ENCODE measurements around the gene MICAL3.
"Not testable (repeated sequence)": the region's sequence is repeated elsewhere in the genome, so short reads cannot be mapped to it uniquely, and the experiment has no call there.

The MICAL3 gene

DNA sequence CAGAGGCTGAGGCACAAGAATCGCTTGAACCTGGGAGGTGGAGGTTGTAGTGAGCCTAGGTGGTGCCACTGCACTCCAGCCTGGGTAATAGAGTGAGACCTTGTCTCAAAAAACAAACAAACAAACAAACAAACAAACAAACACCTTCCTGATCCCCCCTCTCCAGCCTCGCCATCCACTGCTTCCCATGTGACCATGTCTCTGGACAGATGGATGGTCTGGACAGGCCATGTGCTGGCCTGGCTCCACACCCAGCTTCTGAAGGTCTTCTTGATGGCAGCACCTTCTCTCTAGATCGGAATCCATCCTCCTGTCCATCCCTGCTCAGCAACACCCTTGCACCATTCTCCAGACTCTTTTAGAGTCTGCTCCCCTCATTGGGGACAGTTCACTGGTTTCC lies 42.8 kb upstream of the MICAL3 start:
- Histone ChIP-seq H3K9me3 (ENCODE audit: control insufficient read depth in 2 of 2, low read length in 2 of 2) (no peaks in the 10 kb centered on the region), H3K27me3 (ENCODE audit: control insufficient read depth in 1 of 2, insufficient read depth in 2 of 2, low read length in 2 of 2) (no peaks in the 10 kb centered on the region), H3K27ac (ENCODE audit: low read length) (peak overlapping the region; percentile 100), H3K4me1 (ENCODE audit: control insufficient read depth, insufficient read depth, low read length) (peaks cover 36% of the 10 kb centered on the region), H3K9ac (ENCODE audit: low read length in 2 of 2) (peak overlapping the region; percentile 54 to 89), H3K36me3 (ENCODE audit: control insufficient read depth in 2 of 2, insufficient read depth in 2 of 2, low read length in 2 of 2) (no peaks in the 10 kb centered on the region), H3K4me3 (ENCODE audit: low read length in 2 of 2) (peak overlapping the region; percentile 21 to 52)

DNA sequence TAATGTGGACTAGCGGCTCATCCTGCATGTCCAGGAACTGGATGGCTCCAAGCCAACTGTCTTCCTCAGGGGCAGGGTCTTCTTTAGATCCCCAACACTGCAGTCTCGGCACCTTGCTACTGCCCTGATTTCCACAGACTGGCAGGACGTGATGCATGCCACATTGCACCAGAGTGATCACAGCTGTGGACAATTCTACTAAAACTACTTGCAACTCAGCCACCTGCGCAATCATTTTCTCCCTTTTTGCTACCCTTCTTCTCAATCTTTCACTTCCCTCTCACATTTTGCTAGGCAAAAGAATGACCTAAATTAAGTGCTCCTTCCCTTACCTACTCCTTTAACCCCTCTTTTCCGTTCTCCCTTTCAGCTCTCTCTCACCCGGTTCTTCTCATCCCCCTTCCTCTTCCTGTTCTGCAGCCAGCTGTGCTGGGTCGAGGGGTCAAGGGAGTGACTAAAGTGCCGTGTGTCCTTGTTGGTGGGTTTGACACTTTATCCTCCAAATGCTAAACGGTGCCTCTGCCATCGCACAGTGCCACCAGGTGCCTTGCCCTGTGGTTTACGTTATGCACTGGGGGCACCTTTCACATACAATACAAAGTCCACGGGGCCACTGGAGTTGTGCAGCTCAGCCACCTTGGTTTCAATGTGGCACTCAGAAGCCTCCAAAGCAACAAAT lies 42.0 kb upstream of the MICAL3 start:
- Histone ChIP-seq H3K4me1 (ENCODE audit: control insufficient read depth, insufficient read depth, low read length) (peaks cover 42% of the 10 kb centered on the region), H3K9me3 (ENCODE audit: control insufficient read depth in 2 of 2, low read length in 2 of 2) (no peaks in the 10 kb centered on the region), H3K4me3 (ENCODE audit: low read length in 2 of 2) (no peak overlapping the region), H3K27ac (ENCODE audit: low read length) (peak overlapping the region; percentile 100), H3K9ac (ENCODE audit: low read length in 2 of 2) (no peak overlapping the region), H3K27me3 (ENCODE audit: control insufficient read depth in 1 of 2, insufficient read depth in 2 of 2, low read length in 2 of 2) (no peaks in the 10 kb centered on the region), H3K36me3 (ENCODE audit: control insufficient read depth in 2 of 2, insufficient read depth in 2 of 2, low read length in 2 of 2) (no peaks in the 10 kb centered on the region)

DNA sequence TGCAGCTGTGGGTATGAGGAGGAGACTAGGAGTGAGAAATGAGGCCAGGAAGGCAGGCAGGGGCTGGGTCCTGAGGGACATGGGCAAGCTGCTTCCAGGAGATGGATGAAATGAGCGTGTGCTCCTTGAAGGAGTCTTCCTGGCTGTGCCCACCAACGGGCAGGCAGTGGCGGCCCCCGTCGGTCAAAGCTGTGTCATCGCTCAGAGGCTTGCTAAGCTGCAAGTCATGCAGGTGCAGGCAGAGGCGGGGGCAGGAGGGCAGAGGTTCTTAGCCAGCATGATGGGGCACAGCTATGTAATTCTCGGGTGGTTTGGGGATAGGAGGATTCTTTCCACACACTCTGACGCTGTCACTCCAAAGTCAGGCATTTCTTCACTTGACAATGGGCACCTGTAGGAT lies 40.9 kb upstream of the MICAL3 start:
- Histone ChIP-seq H3K27ac (ENCODE audit: low read length) (peak overlapping the region; percentile 37), H3K9me3 (ENCODE audit: control insufficient read depth in 2 of 2, low read length in 2 of 2) (no peaks in the 10 kb centered on the region), H3K4me1 (ENCODE audit: control insufficient read depth, insufficient read depth, low read length) (peaks cover 49% of the 10 kb centered on the region), H3K27me3 (ENCODE audit: control insufficient read depth in 1 of 2, insufficient read depth in 2 of 2, low read length in 2 of 2) (no peaks in the 10 kb centered on the region), H3K36me3 (ENCODE audit: control insufficient read depth in 2 of 2, insufficient read depth in 2 of 2, low read length in 2 of 2) (no peaks in the 10 kb centered on the region), H3K9ac (ENCODE audit: low read length in 2 of 2) (no peak overlapping the region), H3K4me3 (ENCODE audit: low read length in 2 of 2) (no peak overlapping the region)

DNA sequence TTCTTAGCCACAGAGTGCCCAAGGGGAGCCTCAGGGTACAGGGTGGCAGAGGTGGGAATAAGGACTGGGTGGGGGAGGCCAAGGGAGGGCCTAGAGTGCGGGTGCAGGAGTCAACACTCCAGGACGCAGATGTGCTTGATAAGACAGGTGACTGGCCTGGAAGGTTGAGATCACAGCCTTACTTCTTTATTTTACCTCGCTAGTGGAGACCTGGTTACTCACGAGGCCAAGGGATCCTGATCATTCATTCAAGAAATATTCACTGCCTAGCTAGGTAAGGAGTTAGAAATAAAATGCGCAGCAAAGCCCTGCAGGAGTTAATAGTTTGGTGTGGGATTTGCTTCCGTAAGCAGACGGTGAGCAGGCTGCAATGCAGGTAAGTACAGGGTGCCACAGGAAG lies 40.3 kb upstream of the MICAL3 start:
- no peaks in the 10 kb centered on the region for H3K27me3 ChIP-seq (ENCODE audit: control insufficient read depth in 1 of 2, insufficient read depth in 2 of 2, low read length in 2 of 2)
- no peak overlapping the region for H3K9ac ChIP-seq (ENCODE audit: low read length in 2 of 2)
- peaks cover 49% of the 10 kb centered on the region for H3K4me1 ChIP-seq (ENCODE audit: control insufficient read depth, insufficient read depth, low read length)
- no peaks in the 10 kb centered on the region for H3K36me3 ChIP-seq (ENCODE audit: control insufficient read depth in 2 of 2, insufficient read depth in 2 of 2, low read length in 2 of 2)
- H3K9me3 ChIP-seq (ENCODE audit: control insufficient read depth in 2 of 2, low read length in 2 of 2), result no peaks in the 10 kb centered on the region
- peak overlapping the region; percentile 37 for H3K27ac ChIP-seq (ENCODE audit: low read length)
- no peak overlapping the region for H3K4me3 ChIP-seq (ENCODE audit: low read length in 2 of 2)

DNA sequence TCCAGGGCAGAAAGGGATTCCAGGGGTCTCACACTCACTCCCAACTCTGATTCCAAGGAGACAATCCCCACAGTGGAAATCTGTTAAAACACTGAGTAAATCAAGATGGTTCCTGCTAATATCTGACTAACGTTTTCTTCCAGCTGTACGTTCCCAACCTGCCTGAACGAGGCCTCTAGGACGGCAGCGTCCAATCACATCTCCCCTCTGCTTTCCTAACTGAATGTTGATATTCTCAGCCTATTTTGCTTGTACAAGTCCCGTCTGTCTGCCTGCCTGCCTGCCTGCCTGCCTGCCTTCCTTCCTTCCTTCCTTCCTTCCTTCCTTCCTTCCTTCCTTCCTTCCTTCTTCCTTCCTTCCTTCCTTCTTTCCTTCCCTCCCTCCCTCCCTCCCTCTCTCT lies 39.4 kb upstream of the MICAL3 start:
- not testable (repeated sequence) for H3K9me3 ChIP-seq (ENCODE audit: control insufficient read depth in 2 of 2, low read length in 2 of 2); H3K4me3 ChIP-seq (ENCODE audit: low read length in 2 of 2); H3K9ac ChIP-seq (ENCODE audit: low read length in 2 of 2); H3K36me3 ChIP-seq (ENCODE audit: control insufficient read depth in 2 of 2, insufficient read depth in 2 of 2, low read length in 2 of 2); H3K27me3 ChIP-seq (ENCODE audit: control insufficient read depth in 1 of 2, insufficient read depth in 2 of 2, low read length in 2 of 2)
- peak overlapping the region; percentile 49 for H3K27ac ChIP-seq (ENCODE audit: low read length)
- H3K4me1 ChIP-seq (ENCODE audit: control insufficient read depth, insufficient read depth, low read length), result peaks cover 45% of the 10 kb centered on the region

DNA sequence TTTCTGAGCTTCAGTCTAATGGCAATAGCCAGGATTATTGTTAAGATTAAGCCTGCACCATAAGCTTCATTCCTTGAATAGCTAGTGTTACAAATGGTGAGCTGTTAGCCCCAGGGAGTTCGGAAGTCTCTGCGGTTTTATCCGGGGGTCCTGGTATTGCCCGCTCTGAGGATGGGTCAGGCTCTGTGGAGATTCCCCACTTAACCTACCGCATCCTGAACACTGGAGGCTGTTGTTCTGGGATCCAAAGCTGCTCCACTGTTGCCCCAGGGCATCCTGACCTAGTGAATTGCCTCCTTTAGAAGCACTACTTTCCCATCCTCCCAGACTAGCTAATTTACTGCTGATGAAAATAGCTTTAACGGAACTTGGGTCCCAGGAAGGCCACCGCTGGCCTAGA lies 38.9 kb upstream of the MICAL3 start:
- no peaks in the 10 kb centered on the region for H3K27me3 ChIP-seq (ENCODE audit: control insufficient read depth in 1 of 2, insufficient read depth in 2 of 2, low read length in 2 of 2)
- peak overlapping the region; percentile 49 for H3K27ac ChIP-seq (ENCODE audit: low read length)
- H3K4me1 ChIP-seq (ENCODE audit: control insufficient read depth, insufficient read depth, low read length), result peaks cover 46% of the 10 kb centered on the region
- no peaks in the 10 kb centered on the region for H3K9me3 ChIP-seq (ENCODE audit: control insufficient read depth in 2 of 2, low read length in 2 of 2)
- H3K36me3 ChIP-seq (ENCODE audit: control insufficient read depth in 2 of 2, insufficient read depth in 2 of 2, low read length in 2 of 2), result no peaks in the 10 kb centered on the region
- no peak overlapping the region for H3K9ac ChIP-seq (ENCODE audit: low read length in 2 of 2)
- no peak overlapping the region for H3K4me3 ChIP-seq (ENCODE audit: low read length in 2 of 2)

DNA sequence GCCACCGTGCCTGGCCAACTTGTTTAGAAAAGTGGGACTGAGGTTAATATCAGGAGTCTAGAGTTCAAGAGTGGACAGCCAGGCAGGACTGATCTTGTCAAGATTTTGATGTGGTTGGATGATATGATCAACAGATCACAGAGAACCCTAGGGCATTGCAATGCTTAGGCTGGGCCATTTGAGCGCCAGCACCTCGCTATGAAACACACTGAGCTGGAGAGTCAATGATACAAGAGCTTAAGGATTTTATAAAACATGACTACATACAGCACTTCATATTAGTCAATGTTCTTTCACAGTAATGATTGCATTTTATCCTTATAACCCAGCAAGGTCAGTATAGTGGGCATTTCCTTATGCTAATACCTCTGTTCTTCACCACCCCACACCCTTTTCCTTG lies 38.1 kb upstream of the MICAL3 start:
- Histone ChIP-seq H3K4me3 (ENCODE audit: low read length in 2 of 2) (no peak overlapping the region), H3K27me3 (ENCODE audit: control insufficient read depth in 1 of 2, insufficient read depth in 2 of 2, low read length in 2 of 2) (no peaks in the 10 kb centered on the region), H3K27ac (ENCODE audit: low read length) (peak overlapping the region; percentile 49), H3K9ac (ENCODE audit: low read length in 2 of 2) (no peak overlapping the region), H3K36me3 (ENCODE audit: control insufficient read depth in 2 of 2, insufficient read depth in 2 of 2, low read length in 2 of 2) (no peaks in the 10 kb centered on the region), H3K9me3 (ENCODE audit: control insufficient read depth in 2 of 2, low read length in 2 of 2) (no peaks in the 10 kb centered on the region), H3K4me1 (ENCODE audit: control insufficient read depth, insufficient read depth, low read length) (peaks cover 40% of the 10 kb centered on the region)

DNA sequence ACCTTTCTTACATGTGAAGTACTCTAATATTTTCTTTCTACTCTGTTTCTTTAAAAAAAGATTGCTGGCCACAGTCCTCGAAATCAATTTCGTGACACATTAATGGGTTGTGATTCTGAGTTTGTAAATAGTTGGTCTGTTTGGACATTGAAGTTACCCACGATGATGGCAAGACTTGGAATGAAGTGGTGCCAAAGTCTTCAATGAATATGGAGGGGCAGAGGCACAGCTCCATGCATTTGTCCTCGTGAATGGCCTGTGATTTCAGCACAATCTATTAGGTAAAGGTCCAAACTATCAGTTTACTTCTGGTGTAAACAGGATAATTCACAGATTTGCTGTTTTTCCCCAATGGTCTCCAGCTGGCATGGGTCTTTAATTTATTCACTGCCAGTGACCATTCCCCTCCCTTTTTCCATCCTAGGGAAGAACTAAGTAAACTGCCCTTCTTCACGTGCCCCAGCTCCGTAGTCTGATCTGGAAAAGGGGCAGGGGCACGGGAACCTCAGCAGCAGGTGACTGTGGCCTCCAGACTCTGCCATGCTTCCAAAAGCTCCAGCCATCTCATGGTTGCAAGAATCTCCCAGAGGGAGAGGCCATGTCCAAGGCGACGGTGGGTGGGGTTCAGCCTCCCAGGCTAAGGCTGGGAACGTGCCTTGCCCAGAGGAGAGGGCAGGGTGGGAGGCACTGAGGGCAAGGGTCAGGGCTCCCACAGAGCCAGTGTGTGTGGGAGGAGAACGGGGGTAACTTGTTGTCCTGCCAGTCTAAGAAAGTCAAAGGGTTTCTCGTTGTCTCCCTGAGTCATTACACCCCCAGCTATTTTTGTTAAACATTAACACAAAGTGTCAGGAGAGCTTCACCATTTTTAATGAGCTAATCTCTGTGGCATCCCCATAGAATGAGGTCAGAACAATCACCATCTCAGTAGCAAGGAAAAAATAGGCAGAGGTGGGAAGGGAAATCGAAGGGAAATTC lies 36.6 kb upstream of the MICAL3 start:
- peak overlapping the region in 1 of 2 donors; percentile 5 for H3K9ac ChIP-seq (ENCODE audit: low read length in 2 of 2)
- H3K27ac ChIP-seq (ENCODE audit: low read length), result peak overlapping the region; percentile 85
- H3K4me3 ChIP-seq (ENCODE audit: low read length in 2 of 2), result peak overlapping the region in 1 of 2 donors; percentile 15

DNA sequence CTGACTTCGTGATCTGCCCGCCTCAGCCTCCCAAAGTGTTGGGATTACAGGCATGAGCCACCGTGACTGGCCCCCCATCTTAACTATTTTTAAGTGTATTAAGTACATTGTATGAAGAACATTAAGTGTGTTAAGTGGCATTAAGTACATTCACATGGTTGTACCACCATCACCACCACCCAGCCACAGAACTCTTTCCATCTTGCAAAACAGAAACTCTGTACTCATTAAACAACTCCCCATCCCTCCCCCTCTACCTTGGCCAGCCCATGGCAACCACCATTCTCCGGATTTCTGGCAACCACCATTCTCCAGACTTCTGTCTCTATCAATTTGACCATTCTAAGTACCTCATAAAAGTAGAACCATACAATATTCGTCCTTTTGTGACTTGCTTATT lies 35.6 kb upstream of the MICAL3 start:
- H3K27me3 ChIP-seq (ENCODE audit: control insufficient read depth in 1 of 2, insufficient read depth in 2 of 2, low read length in 2 of 2), result no peaks in the 10 kb centered on the region
- H3K4me1 ChIP-seq (ENCODE audit: control insufficient read depth, insufficient read depth, low read length), result peaks cover 41% of the 10 kb centered on the region
- no peaks in the 10 kb centered on the region for H3K36me3 ChIP-seq (ENCODE audit: control insufficient read depth in 2 of 2, insufficient read depth in 2 of 2, low read length in 2 of 2)
- no peaks in the 10 kb centered on the region for H3K9me3 ChIP-seq (ENCODE audit: control insufficient read depth in 2 of 2, low read length in 2 of 2)
- H3K9ac ChIP-seq (ENCODE audit: low read length in 2 of 2), result no peak overlapping the region
- H3K4me3 ChIP-seq (ENCODE audit: low read length in 2 of 2), result no peak overlapping the region
- no peak overlapping the region for H3K27ac ChIP-seq (ENCODE audit: low read length)

More for the DNA sequence above, 36.6 kb upstream of the MICAL3 start:
- H3K27me3 ChIP-seq (ENCODE audit: control insufficient read depth in 1 of 2, insufficient read depth in 2 of 2, low read length in 2 of 2), result no peaks in the 10 kb centered on the region
- H3K9me3 ChIP-seq (ENCODE audit: control insufficient read depth in 2 of 2, low read length in 2 of 2), result no peaks in the 10 kb centered on the region
- H3K4me1 ChIP-seq (ENCODE audit: control insufficient read depth, insufficient read depth, low read length), result peaks cover 39% of the 10 kb centered on the region
- H3K36me3 ChIP-seq (ENCODE audit: control insufficient read depth in 2 of 2, insufficient read depth in 2 of 2, low read length in 2 of 2), result no peaks in the 10 kb centered on the region

DNA sequence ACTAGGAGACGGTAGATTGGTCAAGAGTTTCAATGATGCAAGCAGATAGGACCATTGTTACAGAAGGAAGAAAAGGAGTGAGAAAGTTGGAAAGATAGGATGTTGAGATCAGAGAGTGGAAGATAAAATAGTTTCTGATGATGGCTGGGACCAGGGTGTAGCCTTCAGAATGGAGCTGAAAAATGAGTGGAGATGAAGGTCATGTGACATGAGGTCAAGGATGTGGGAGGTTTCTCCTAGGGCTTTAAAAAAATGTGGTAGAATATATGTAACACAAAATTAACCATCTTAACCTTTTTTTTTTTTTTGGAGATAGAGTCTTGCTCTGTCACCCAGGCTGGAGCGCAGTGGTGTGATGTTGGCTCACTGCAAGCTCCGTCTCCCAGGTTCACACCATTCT lies 35.1 kb upstream of the MICAL3 start:
- peak overlapping the region; percentile 97 for H3K27ac ChIP-seq (ENCODE audit: low read length)
- H3K9ac ChIP-seq (ENCODE audit: low read length in 2 of 2), result no peak overlapping the region
- H3K4me1 ChIP-seq (ENCODE audit: control insufficient read depth, insufficient read depth, low read length), result peaks cover 41% of the 10 kb centered on the region
- H3K9me3 ChIP-seq (ENCODE audit: control insufficient read depth in 2 of 2, low read length in 2 of 2), result no peaks in the 10 kb centered on the region
- H3K36me3 ChIP-seq (ENCODE audit: control insufficient read depth in 2 of 2, insufficient read depth in 2 of 2, low read length in 2 of 2), result no peaks in the 10 kb centered on the region
- no peak overlapping the region for H3K4me3 ChIP-seq (ENCODE audit: low read length in 2 of 2)
- H3K27me3 ChIP-seq (ENCODE audit: control insufficient read depth in 1 of 2, insufficient read depth in 2 of 2, low read length in 2 of 2), result no peaks in the 10 kb centered on the region

DNA sequence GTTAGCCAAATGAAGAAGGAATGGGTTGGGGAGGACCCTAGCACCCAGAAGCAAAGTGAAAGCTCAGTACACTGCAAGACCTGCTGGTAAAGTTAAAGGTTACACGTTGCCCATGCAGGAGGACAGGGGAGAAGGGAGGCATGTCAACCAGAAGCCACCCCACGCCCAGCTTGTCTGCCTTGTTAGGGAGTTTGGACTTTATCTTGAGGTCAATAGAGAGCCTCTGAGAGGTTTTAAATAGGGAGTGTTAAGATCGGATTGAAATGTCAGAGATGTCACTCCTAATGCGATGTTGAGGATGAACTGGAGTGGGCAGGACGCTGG lies 34.7 kb upstream of the MICAL3 start:
- Histone ChIP-seq H3K9ac (ENCODE audit: low read length in 2 of 2) (no peak overlapping the region), H3K36me3 (ENCODE audit: control insufficient read depth in 2 of 2, insufficient read depth in 2 of 2, low read length in 2 of 2) (no peaks in the 10 kb centered on the region), H3K4me3 (ENCODE audit: low read length in 2 of 2) (no peak overlapping the region), H3K4me1 (ENCODE audit: control insufficient read depth, insufficient read depth, low read length) (peaks cover 41% of the 10 kb centered on the region), H3K27ac (ENCODE audit: low read length) (peak overlapping the region; percentile 97), H3K9me3 (ENCODE audit: control insufficient read depth in 2 of 2, low read length in 2 of 2) (no peaks in the 10 kb centered on the region), H3K27me3 (ENCODE audit: control insufficient read depth in 1 of 2, insufficient read depth in 2 of 2, low read length in 2 of 2) (no peaks in the 10 kb centered on the region)
